Peyer's patch (tissue), 4 donors: ENCODE data around the gene ZNF143. TPM values are rescaled to one million over a fixed set of nuclear protein-coding genes. Genes with fewer than 3 reads are reported as not detected.
"Not testable (repeated sequence)": the region's sequence is repeated elsewhere in the genome, so short reads cannot be mapped to it uniquely, and the experiment has no call there.

Experiments used
- DNase-seq, 3 donors: peaks; one replicate each; pipeline ENCODE4 v3.0.0-alpha.2; 2017 to 2019
- H3K27ac ChIP-seq, 4 donors: fragments of 200-600 bp; sonication (generic); one replicate each; pipeline ENCODE4 v1.5.1; 2016 to 2019
- H3K27me3 ChIP-seq, 2 donors: fragments of 200-600 bp; sonication (generic); one replicate each; pipeline ENCODE4 v1.5.1; 2019
- H3K36me3 ChIP-seq, 3 donors: fragments of 200-600 bp; sonication (generic); one replicate each; pipeline ENCODE4 v1.5.1; 2016 to 2019
- H3K4me1 ChIP-seq, 4 donors: fragments of 200-600 bp; sonication (generic); one replicate each; pipeline ENCODE4 v1.5.1; 2016 to 2019
- H3K4me3 ChIP-seq, 4 donors: fragments of 200-600 bp; sonication (generic); 1 replicate in 3 of 4; 2 replicates in 1 of 4; pipeline ENCODE4 v1.5.1; 2016 to 2019; ENCODE audit warnings: mild to moderate bottlenecking in 1 of 4
- H3K9me3 ChIP-seq, 4 donors: fragments of 200-600 bp; sonication (generic); one replicate each; pipeline ENCODE4 v1.5.1; 2016 to 2019; ENCODE audit warnings: mild to moderate bottlenecking in 1 of 4
- CTCF ChIP-seq, 6 experiments: fragments of 450-650 bp in 4 of 6; fragments of 200-600 bp in 2 of 6; sonication (generic) in 1 of 6; IDR thresholded peaks; one replicate each; pipeline ENCODE4 v1.5.1; 2017 to 2019; ENCODE audit warnings: antibody characterized with exemption in 6 of 6, mild to moderate bottlenecking in 3 of 6, moderate library complexity in 1 of 6
- POLR2A ChIP-seq, 2 donors: fragments of 450-650 bp; IDR thresholded peaks; one replicate each; pipeline ENCODE4 v1.5.1; 2017; ENCODE audit warnings: antibody characterized with exemption in 2 of 2, mild to moderate bottlenecking in 2 of 2, moderate library complexity in 2 of 2
- total RNA-seq, 4 donors: library from RNA; depleted of rRNA; stranded (reverse); fragments of >200 nt; gene quantifications; one replicate each; pipeline ENCODE4 v1.1.0, GENCODE V29; 2016

ZNF143 gene
- 10 to 100 TPM in 3 of 4 donors, 1 to 10 TPM in 1; 8.5 to 56.1 (median 35.7) TPM for total RNA-seq

GRCh38 chr11:9460322-9461062 is at the start of gene ZNF143:
Gene ZNF143, plus strand, starts transcription at chr11:9461012. Its CDS starts 10,297 bp downstream, at chr11:9471309.
- Histone ChIP-seq H3K4me3 (peak within 1 kb of the TSS; percentile 81 to 97 (median 86)), H3K36me3 (no peaks in the 10 kb centered on the region), H3K9me3 (no peaks in the 10 kb centered on the region), H3K4me1 (peaks cover 3 to 14% (median 10%) of the 10 kb centered on the region in 4 donors), H3K27ac (peak within 1 kb of the TSS; percentile 96 to 99 (median 98)), H3K27me3 (no peaks in the 10 kb centered on the region)
- TF ChIP-seq POLR2A (IDR thresholded peaks at IDR 0.05) (peak; percentile 93 to 95), CTCF (IDR thresholded peaks at IDR 0.05) (peak in 4 of 6 experiments; percentile 9 to 46 (median 32))
- DNase-seq, result peak; percentile 99 to 100 (median 100)

GRCh38 chr11:9428706-9429105 is 32.1 kb upstream of the ZNF143 start:
- Histone ChIP-seq H3K36me3 (peaks cover 0 to 100% (median 0%) of the 10 kb centered on the region in 3 donors), H3K4me1 (no peaks in the 10 kb centered on the region), H3K4me3 (no peak overlapping the region), H3K27me3 (no peaks in the 10 kb centered on the region), H3K9me3 (no peaks in the 10 kb centered on the region), H3K27ac (no peak overlapping the region)
- TF ChIP-seq CTCF (IDR thresholded peaks at IDR 0.05), result no peak
- TF ChIP-seq POLR2A (IDR thresholded peaks at IDR 0.05), result no peak
- no peak for DNase-seq

- H3K4me1 ChIP-seq, result no peaks in the 10 kb centered on the region
- DNase-seq, result no peak
- no peaks in the 10 kb centered on the region for H3K27me3 ChIP-seq
- no peak overlapping the region for H3K27ac ChIP-seq
- no peaks in the 10 kb centered on the region for H3K9me3 ChIP-seq
- no peak for TF ChIP-seq POLR2A (IDR thresholded peaks at IDR 0.05)
- TF ChIP-seq CTCF (IDR thresholded peaks at IDR 0.05), result no peak
- peaks cover 0 to 100% (median 0%) of the 10 kb centered on the region in 3 donors for H3K36me3 ChIP-seq
- H3K4me3 ChIP-seq, result no peak overlapping the region
Measured at GRCh38 chr11:9438611-9439010, 22.2 kb upstream of the ZNF143 start.

GRCh38 chr11:9446230-9446629 is 14.6 kb upstream of the ZNF143 start:
- Histone ChIP-seq H3K4me3 (no peak overlapping the region), H3K4me1 (no peaks in the 10 kb centered on the region), H3K9me3 (no peaks in the 10 kb centered on the region), H3K27me3 (no peaks in the 10 kb centered on the region), H3K27ac (no peak overlapping the region), H3K36me3 (peaks cover 0 to 55% (median 0%) of the 10 kb centered on the region in 3 donors)
- TF ChIP-seq POLR2A (IDR thresholded peaks at IDR 0.05) (no peak), CTCF (IDR thresholded peaks at IDR 0.05) (no peak)
- no peak for DNase-seq

GRCh38 chr11:9448576-9449352 is 12.0 kb upstream of the ZNF143 start:
- Histone ChIP-seq H3K4me3 (no peak overlapping the region), H3K27ac (no peak overlapping the region), H3K9me3 (no peaks in the 10 kb centered on the region), H3K4me1 (no peaks in the 10 kb centered on the region), H3K36me3 (peaks cover 0 to 30% (median 0%) of the 10 kb centered on the region in 3 donors), H3K27me3 (no peaks in the 10 kb centered on the region)
- TF ChIP-seq POLR2A (IDR thresholded peaks at IDR 0.05), result no peak
- TF ChIP-seq CTCF (IDR thresholded peaks at IDR 0.05), result no peak
- DNase-seq, result no peak

- H3K9me3 ChIP-seq, H3K4me3 ChIP-seq, H3K36me3 ChIP-seq, H3K27ac ChIP-seq, H3K27me3 ChIP-seq, DNase-seq, H3K4me1 ChIP-seq: not testable (repeated sequence)
Measured at GRCh38 chr11:9452023-9452422, 8.8 kb upstream of the ZNF143 start.
